DND-41 (cell line): ENCODE measurements around the gene ADCY1.

Experiments
- ATAC-seq: fragments of 200-7000 bp; cut with Tn5 transposase; 3 replicates; pipeline ENCODE4 v1.9.1; 2021; ENCODE audit warnings: low read depth; ENCODE audit not compliant: insufficient read depth
- DNase-seq: peaks from one replicate; pipeline ENCODE4 v3.0.0-alpha.2; 2020
- H2AFZ ChIP-seq: 2 replicates; pipeline ENCODE4 v1.6.0; 2012; ENCODE audit warnings: low read depth, low read length
- H3K27ac ChIP-seq: 2 replicates; pipeline ENCODE4 v1.5.1; 2012; ENCODE audit warnings: low read length, inconsistent platforms
- H3K27me3 ChIP-seq: fragments of 200-600 bp; sonication (generic); 2 replicates; pipeline ENCODE4 v1.6.0; 2012; ENCODE audit warnings: low read length, mild to moderate bottlenecking, inconsistent platforms; ENCODE audit not compliant: insufficient read depth, poor library complexity
- H3K36me3 ChIP-seq: 2 replicates; pipeline ENCODE4 v1.5.1; 2012; ENCODE audit warnings: low read length, inconsistent platforms; ENCODE audit not compliant: insufficient read depth
- H3K4me1 ChIP-seq: 2 replicates; pipeline ENCODE4 v1.5.1; 2012; ENCODE audit warnings: mild to moderate bottlenecking, low read length; ENCODE audit not compliant: insufficient read depth
- H3K4me2 ChIP-seq: 2 replicates; pipeline ENCODE4 v1.6.0; 2012; ENCODE audit warnings: mild to moderate bottlenecking, moderate library complexity, low read length, inconsistent platforms; ENCODE audit not compliant: insufficient read depth
- H3K4me3 ChIP-seq, 2 experiments: fragments of 200-600 bp in 1 of 2; shearing (Covaris generic) in 1 of 2; 2 replicates each; pipeline ENCODE4 v1.5.1; 2012 to 2016; ENCODE audit warnings: inconsistent platforms in 2 of 2, low read length in 2 of 2, mild to moderate bottlenecking in 2 of 2, low read depth in 1 of 2, moderate library complexity in 1 of 2
- H3K79me2 ChIP-seq: 2 replicates; pipeline ENCODE4 v1.6.0; 2012; ENCODE audit warnings: low read length, inconsistent platforms; ENCODE audit not compliant: insufficient read depth
- H3K9ac ChIP-seq: 2 replicates; pipeline ENCODE4 v1.6.0; 2012; ENCODE audit warnings: low read depth, mild to moderate bottlenecking, inconsistent platforms, low read length, moderate library complexity
- H3K9me3 ChIP-seq: 2 replicates; pipeline ENCODE4 v1.5.1; 2012; ENCODE audit warnings: low read length, moderate library complexity, mild to moderate bottlenecking, inconsistent platforms; ENCODE audit not compliant: insufficient read depth, severe bottlenecking
- H4K20me1 ChIP-seq: 2 replicates; pipeline ENCODE4 v1.6.0; 2012; ENCODE audit warnings: low read length; ENCODE audit not compliant: insufficient read depth
- CTCF ChIP-seq: IDR thresholded peaks from 2 replicates; pipeline ENCODE4 v1.5.1; 2012; ENCODE audit warnings: borderline replicate concordance, low read length, moderate library complexity, mild to moderate bottlenecking; ENCODE audit not compliant: poor library complexity, severe bottlenecking; ENCODE audit errors: extremely low read depth
- EZH2 ChIP-seq: IDR thresholded peaks from 3 replicates; pipeline ENCODE4 v1.6.1; 2012; ENCODE audit warnings: borderline replicate concordance, low read depth, mild to moderate bottlenecking, moderate library complexity, low read length, inconsistent platforms; ENCODE audit not compliant: severe bottlenecking

The ADCY1 gene

GRCh38 chr7:45699015-45699309 is 124.8 kb downstream of the ADCY1 start:
- no peak overlapping the region for H3K27ac ChIP-seq
- no peak overlapping the region for H3K9ac ChIP-seq
- peaks cover 10% of the 10 kb centered on the region for H3K27me3 ChIP-seq
- no peaks in the 10 kb centered on the region for H3K9me3 ChIP-seq
- H3K4me2 ChIP-seq = no peak overlapping the region
- no peaks in the 10 kb centered on the region for H3K36me3 ChIP-seq
- no peak overlapping the region for H2AFZ ChIP-seq
- no peaks in the 10 kb centered on the region for H3K79me2 ChIP-seq
- TF ChIP-seq EZH2 (no peak), CTCF (no peak)
- H3K4me3 ChIP-seq = no peak overlapping the region
- no peak for ATAC-seq
- no peaks in the 10 kb centered on the region for H4K20me1 ChIP-seq
- no peak for DNase-seq
- no peaks in the 10 kb centered on the region for H3K4me1 ChIP-seq

GRCh38 chr7:45699726-45700390 is 125.7 kb downstream of the ADCY1 start:
- no peaks in the 10 kb centered on the region for H3K36me3 ChIP-seq
- no peak overlapping the region for H3K4me2 ChIP-seq
- no peak overlapping the region for H2AFZ ChIP-seq
- ATAC-seq = no peak
- no peak overlapping the region for H3K27ac ChIP-seq
- H3K9ac ChIP-seq = no peak overlapping the region
- H3K4me3 ChIP-seq = no peak overlapping the region
- DNase-seq = no peak
- no peaks in the 10 kb centered on the region for H4K20me1 ChIP-seq
- TF ChIP-seq CTCF = no peak
- no peak for TF ChIP-seq EZH2
- H3K79me2 ChIP-seq = no peaks in the 10 kb centered on the region
- peaks cover 10% of the 10 kb centered on the region for H3K27me3 ChIP-seq
- no peaks in the 10 kb centered on the region for H3K4me1 ChIP-seq
- H3K9me3 ChIP-seq = no peaks in the 10 kb centered on the region

GRCh38 chr7:45700556-45700955 is 126.4 kb downstream of the ADCY1 start:
- Histone ChIP-seq H3K4me3 (no peak overlapping the region), H2AFZ (no peak overlapping the region), H3K4me1 (no peaks in the 10 kb centered on the region), H3K27ac (no peak overlapping the region), H3K27me3 (peaks cover 10% of the 10 kb centered on the region), H3K36me3 (no peaks in the 10 kb centered on the region), H3K79me2 (no peaks in the 10 kb centered on the region), H3K9me3 (no peaks in the 10 kb centered on the region), H3K4me2 (no peak overlapping the region), H3K9ac (no peak overlapping the region), H4K20me1 (no peaks in the 10 kb centered on the region)
- ATAC-seq = no peak
- no peak for DNase-seq
- TF ChIP-seq CTCF (no peak), EZH2 (no peak)
